OCI-LY1 (cell line): ENCODE measurements around the gene HOXA9.

Experiments used
- H2AFZ ChIP-seq: fragments of 200-600 bp; sonication (generic), shearing (Covaris generic); 2 replicates; pipeline ENCODE4 v1.6.0; 2014; ENCODE audit warnings: antibody characterized with exemption, mild to moderate bottlenecking, low read length
- H3F3A ChIP-seq: fragments of 200-600 bp; sonication (generic), shearing (Covaris generic); 2 replicates; pipeline ENCODE4 v1.6.0; 2014; ENCODE audit warnings: mild to moderate bottlenecking, antibody characterized with exemption, low read length, moderate library complexity; ENCODE audit not compliant: insufficient read depth
- H3K27ac ChIP-seq: fragments of 200-600 bp; sonication (generic); 2 replicates; pipeline ENCODE4 v1.5.1; 2014; ENCODE audit warnings: low read length, mixed run types, mild to moderate bottlenecking, low read depth; ENCODE audit not compliant: poor library complexity, severe bottlenecking
- H3K27me3 ChIP-seq: fragments of 200-600 bp; sonication (generic); 2 replicates; pipeline ENCODE4 v1.6.0; 2014; ENCODE audit warnings: antibody characterized with exemption, mild to moderate bottlenecking, low read length, moderate library complexity; ENCODE audit not compliant: insufficient read depth
- H3K36me3 ChIP-seq: fragments of 200-600 bp; sonication (generic); 2 replicates; pipeline ENCODE4 v1.6.1; 2014; ENCODE audit warnings: mild to moderate bottlenecking, antibody characterized with exemption, low read length, moderate library complexity, mixed read lengths; ENCODE audit not compliant: insufficient read depth
- H3K4me1 ChIP-seq: fragments of 200-600 bp; sonication (generic); 2 replicates; pipeline ENCODE4 v1.5.1; 2014; ENCODE audit warnings: mild to moderate bottlenecking, low read length, moderate library complexity; ENCODE audit not compliant: insufficient read depth, severe bottlenecking
- H3K4me2 ChIP-seq: fragments of 200-600 bp; sonication (generic), shearing (Covaris generic); 2 replicates; pipeline ENCODE4 v1.6.1; 2014; ENCODE audit warnings: low read length
- H3K4me3 ChIP-seq: fragments of 200-600 bp; sonication (generic); 2 replicates; pipeline ENCODE4 v1.5.1; 2014; ENCODE audit warnings: low read length, low read depth, mild to moderate bottlenecking, mixed read lengths; ENCODE audit not compliant: poor library complexity, severe bottlenecking
- H3K79me2 ChIP-seq: fragments of 200-600 bp; shearing (Covaris generic); 2 replicates; pipeline ENCODE4 v1.6.1; 2016; ENCODE audit warnings: mixed run types, low read length, mixed read lengths; ENCODE audit not compliant: insufficient read depth
- H3K9ac ChIP-seq: fragments of 200-600 bp; sonication (generic), shearing (Covaris generic); 2 replicates; pipeline ENCODE4 v1.6.1; 2014; ENCODE audit warnings: mild to moderate bottlenecking, low read length, mixed read lengths
- H3K9me2 ChIP-seq: fragments of 200-600 bp; sonication (generic), shearing (Covaris generic); 2 replicates; pipeline ENCODE4 v1.6.1; 2014; ENCODE audit warnings: low read depth, mild to moderate bottlenecking, low read length, mixed read lengths
- H3K9me3 ChIP-seq: fragments of 200-600 bp; shearing (Covaris generic); 2 replicates; pipeline ENCODE4 v1.6.1; 2014; ENCODE audit warnings: low read length, mixed read lengths
- H4K20me1 ChIP-seq: fragments of 200-600 bp; sonication (generic), shearing (Covaris generic); 2 replicates; pipeline ENCODE4 v1.6.0; 2016; ENCODE audit warnings: mild to moderate bottlenecking, low read length; ENCODE audit not compliant: insufficient read depth
- CTCF ChIP-seq: fragments of 200-600 bp; sonication (generic), shearing (Covaris generic); IDR thresholded peaks from 2 replicates; pipeline ENCODE4 v1.5.1; 2017; ENCODE audit warnings: mild to moderate bottlenecking, antibody characterized with exemption, low read length, moderate library complexity, mixed read lengths
- EZH2 ChIP-seq: fragments of 200-600 bp; sonication (generic), shearing (Covaris generic); IDR thresholded peaks from 2 replicates; pipeline ENCODE4 v1.8.0; 2017; ENCODE audit warnings: borderline replicate concordance, mixed run types, mild to moderate bottlenecking, antibody characterized with exemption, low read length, moderate library complexity, mixed read lengths

Gene HOXA9

GRCh38 chr7:27128776-27129728, 36.3 kb downstream of the HOXA9 start:
- no peak overlapping the region for H3K4me2 ChIP-seq

GRCh38 chr7:27128034-27128433, 37.3 kb downstream of the HOXA9 start:
- Histone ChIP-seq H3K9ac (no peak overlapping the region), H3F3A (no peaks in the 10 kb centered on the region), H3K9me3 (no peaks in the 10 kb centered on the region), H3K79me2 (no peaks in the 10 kb centered on the region), H3K4me1 (no peaks in the 10 kb centered on the region), H3K4me2 (no peak overlapping the region), H3K36me3 (no peaks in the 10 kb centered on the region), H3K4me3 (no peak overlapping the region), H3K27me3 (no peaks in the 10 kb centered on the region), H3K9me2 (no peaks in the 10 kb centered on the region), H4K20me1 (no peaks in the 10 kb centered on the region), H2AFZ (no peak overlapping the region), H3K27ac (no peak overlapping the region)
- TF ChIP-seq EZH2: no peak
- no peak for TF ChIP-seq CTCF

More at GRCh38 chr7:27128776-27129728, 36.3 kb downstream of the HOXA9 start:
- Histone ChIP-seq H3K9me2 (no peaks in the 10 kb centered on the region), H3K79me2 (no peaks in the 10 kb centered on the region), H2AFZ (no peak overlapping the region), H3K4me3 (no peak overlapping the region), H3K36me3 (no peaks in the 10 kb centered on the region), H3K27ac (no peak overlapping the region), H3K9ac (no peak overlapping the region), H3F3A (no peaks in the 10 kb centered on the region), H3K27me3 (no peaks in the 10 kb centered on the region), H3K9me3 (no peaks in the 10 kb centered on the region), H4K20me1 (no peaks in the 10 kb centered on the region), H3K4me1 (no peaks in the 10 kb centered on the region)
- TF ChIP-seq EZH2 (no peak), CTCF (no peak)

GRCh38 chr7:27126596-27127327, 38.6 kb downstream of the HOXA9 start:
- Histone ChIP-seq H3K4me1 (no peaks in the 10 kb centered on the region), H3K9me2 (no peaks in the 10 kb centered on the region), H3K27me3 (no peaks in the 10 kb centered on the region; the same call in 1 of the 2 replicates), H4K20me1 (no peaks in the 10 kb centered on the region), H3K9me3 (no peaks in the 10 kb centered on the region), H3K79me2 (no peaks in the 10 kb centered on the region), H3K9ac (no peak overlapping the region), H3K27ac (no peak overlapping the region), H3K36me3 (no peaks in the 10 kb centered on the region), H2AFZ (no peak overlapping the region), H3F3A (no peaks in the 10 kb centered on the region), H3K4me2 (no peak overlapping the region), H3K4me3 (no peak overlapping the region)
- no peak for TF ChIP-seq CTCF
- TF ChIP-seq EZH2: no peak
